ENCODE measurements around the gene WNT4.

GRCh38 chr1:22184892-22185612 is 42.2 kb upstream of the WNT4 start:
- TF ChIP-seq CTCF (IDR thresholded peaks at IDR 0.05) (no peak), EZH2phosphoT487 (IDR thresholded peaks at IDR 0.05) (no peak)

Data from neural progenitor cell (in vitro differentiated cells).